Vagina (tissue), 2 donors: ENCODE results near the gene ACTN4. TPM values are rescaled to one million over a fixed set of nuclear protein-coding genes. Genes with fewer than 3 reads are reported as not detected.

ENCODE experiments used
- DNase-seq, 2 donors: peaks; one replicate each; pipeline ENCODE4 v3.0.0-alpha.2; 2017; ENCODE audit errors: extremely low spot score in 2 of 2
- H3K27ac ChIP-seq: fragments of 200-600 bp; sonication (generic); one replicate; pipeline ENCODE4 v1.5.1; 2019
- H3K27me3 ChIP-seq: fragments of 200-600 bp; sonication (generic); one replicate; pipeline ENCODE4 v1.5.1; 2019
- H3K36me3 ChIP-seq, 2 donors: fragments of 200-600 bp; sonication (generic); one replicate each; pipeline ENCODE4 v1.5.1; 2017 to 2019
- H3K4me1 ChIP-seq: fragments of 200-600 bp; sonication (generic); one replicate; pipeline ENCODE4 v1.5.1; 2019
- H3K4me3 ChIP-seq, 2 donors: fragments of 200-600 bp; sonication (generic); 1 replicate in 1 of 2; 2 replicates in 1 of 2; pipeline ENCODE4 v1.5.1; 2016 to 2019
- H3K9me3 ChIP-seq: fragments of 200-600 bp; sonication (generic); one replicate; pipeline ENCODE4 v1.5.1; 2019
- POLR2A ChIP-seq, 2 donors: fragments of 450-650 bp; IDR thresholded peaks; one replicate each; pipeline ENCODE4 v1.6.1; 2017; ENCODE audit warnings: antibody characterized with exemption in 2 of 2, mild to moderate bottlenecking in 2 of 2, moderate library complexity in 2 of 2
- POLR2AphosphoS5 ChIP-seq, 2 donors: sonication (generic); formaldehyde crosslinking; IDR thresholded peaks; one replicate each; pipeline ENCODE4 v1.9.0; 2017; ENCODE audit warnings: antibody characterized with exemption in 2 of 2, mild to moderate bottlenecking in 2 of 2, low read depth in 1 of 2; ENCODE audit not compliant: insufficient read depth in 1 of 2
- intact Hi-C: fragments of 100-400 bp; cut with DNase I; formaldehyde crosslinking; loops from one replicate; pipeline ENCODE4 v1.15.1; 2023
- total RNA-seq: library from RNA; depleted of rRNA; stranded (reverse); fragments of >200 nt; gene quantifications from one replicate; pipeline ENCODE4 v1.2.3, GENCODE V29; 2016
- TF ChIP-seq, protein P1 (sequence below), 3 experiments: fragments of 450-650 bp in 2 of 3; fragments of 200-600 bp in 1 of 3; sonication (generic) in 1 of 3; IDR thresholded peaks; one replicate each; pipeline ENCODE4 v1.5.1; 2017 to 2019; ENCODE audit warnings: antibody characterized with exemption in 3 of 3, mild to moderate bottlenecking in 2 of 3, moderate library complexity in 2 of 3

ACTN4 gene
- total RNA-seq, 1 donor from 2014 or later, result 513 TPM

GRCh38 chr19:38676023-38676877, 28.8 kb downstream of the ACTN4 start:
- TF ChIP-seq, protein P1, sequence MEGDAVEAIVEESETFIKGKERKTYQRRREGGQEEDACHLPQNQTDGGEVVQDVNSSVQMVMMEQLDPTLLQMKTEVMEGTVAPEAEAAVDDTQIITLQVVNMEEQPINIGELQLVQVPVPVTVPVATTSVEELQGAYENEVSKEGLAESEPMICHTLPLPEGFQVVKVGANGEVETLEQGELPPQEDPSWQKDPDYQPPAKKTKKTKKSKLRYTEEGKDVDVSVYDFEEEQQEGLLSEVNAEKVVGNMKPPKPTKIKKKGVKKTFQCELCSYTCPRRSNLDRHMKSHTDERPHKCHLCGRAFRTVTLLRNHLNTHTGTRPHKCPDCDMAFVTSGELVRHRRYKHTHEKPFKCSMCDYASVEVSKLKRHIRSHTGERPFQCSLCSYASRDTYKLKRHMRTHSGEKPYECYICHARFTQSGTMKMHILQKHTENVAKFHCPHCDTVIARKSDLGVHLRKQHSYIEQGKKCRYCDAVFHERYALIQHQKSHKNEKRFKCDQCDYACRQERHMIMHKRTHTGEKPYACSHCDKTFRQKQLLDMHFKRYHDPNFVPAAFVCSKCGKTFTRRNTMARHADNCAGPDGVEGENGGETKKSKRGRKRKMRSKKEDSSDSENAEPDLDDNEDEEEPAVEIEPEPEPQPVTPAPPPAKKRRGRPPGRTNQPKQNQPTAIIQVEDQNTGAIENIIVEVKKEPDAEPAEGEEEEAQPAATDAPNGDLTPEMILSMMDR (IDR thresholded peaks at IDR 0.05), result no peak
- Histone ChIP-seq H3K27me3 (no peaks in the 10 kb centered on the region), H3K4me3 (no peak overlapping the region), H3K9me3 (no peaks in the 10 kb centered on the region), H3K27ac (peak overlapping the region; percentile 98), H3K36me3 (no peaks in the 10 kb centered on the region), H3K4me1 (peaks cover 82% of the 10 kb centered on the region)
- intact Hi-C loops, result no loop called here
- DNase-seq, result no peak

- no peak for DNase-seq
- intact Hi-C loops, result no loop called here
- H3K9me3 ChIP-seq, result no peaks in the 10 kb centered on the region
- H3K36me3 ChIP-seq, result no peaks in the 10 kb centered on the region
- no peak overlapping the region for H3K4me3 ChIP-seq
- peaks cover 82% of the 10 kb centered on the region for H3K4me1 ChIP-seq
- H3K27ac ChIP-seq, result peak overlapping the region; percentile 98
- H3K27me3 ChIP-seq, result no peaks in the 10 kb centered on the region
- TF ChIP-seq, protein P1 (IDR thresholded peaks at IDR 0.05), result no peak
- no peak for TF ChIP-seq POLR2A (IDR thresholded peaks at IDR 0.05)
- no peak for TF ChIP-seq POLR2AphosphoS5 (IDR thresholded peaks at IDR 0.05; ENCODE audit: insufficient read depth in 1 of 2, low read depth in 1 of 2)
Observed at GRCh38 chr19:38676878-38677646, 29.6 kb downstream of the ACTN4 start.

GRCh38 chr19:38678217-38678890, 30.9 kb downstream of the ACTN4 start:
- no peaks in the 10 kb centered on the region for H3K9me3 ChIP-seq
- H3K36me3 ChIP-seq, result no peaks in the 10 kb centered on the region
- H3K4me3 ChIP-seq, result no peak overlapping the region
- no peak for TF ChIP-seq POLR2AphosphoS5 (IDR thresholded peaks at IDR 0.05; ENCODE audit: insufficient read depth in 1 of 2, low read depth in 1 of 2)
- TF ChIP-seq POLR2A (IDR thresholded peaks at IDR 0.05), result no peak
- no peaks in the 10 kb centered on the region for H3K27me3 ChIP-seq
- no peak for DNase-seq
- H3K4me1 ChIP-seq, result peaks cover 92% of the 10 kb centered on the region
- intact Hi-C loops, result no loop called here
- H3K27ac ChIP-seq, result peak overlapping the region; percentile 98

DNA sequence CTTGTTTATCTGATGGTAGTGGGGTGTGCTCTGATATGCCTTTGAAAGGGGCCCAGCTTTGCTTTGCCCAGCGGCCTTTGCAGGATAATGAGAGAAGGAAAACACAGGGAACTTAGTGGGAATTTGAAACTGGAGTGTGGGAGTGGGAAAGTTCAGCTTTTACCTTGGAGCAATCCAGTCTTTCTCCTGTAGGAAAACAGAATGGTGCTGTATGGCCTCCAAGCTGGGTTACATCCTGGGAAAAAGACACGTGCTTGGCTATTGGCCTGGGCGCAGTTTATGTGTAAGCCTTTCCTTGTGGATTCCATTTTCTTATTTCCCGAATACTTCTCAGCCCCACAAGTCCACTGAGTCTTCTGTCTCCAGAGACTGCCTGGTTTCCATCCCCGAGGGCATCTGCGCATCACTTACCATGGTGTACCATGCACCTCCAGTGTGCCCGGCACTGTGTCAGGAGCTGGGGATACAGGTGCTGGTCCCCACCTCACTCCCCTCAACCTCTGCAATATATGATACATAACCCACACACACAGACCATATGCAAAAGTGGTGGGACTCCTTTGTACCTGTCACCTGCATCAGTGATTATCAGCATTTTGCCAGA, 31.5 kb downstream of the ACTN4 start:
- no peaks in the 10 kb centered on the region for H3K36me3 ChIP-seq
- intact Hi-C loops, result no loop called here
- no peaks in the 10 kb centered on the region for H3K27me3 ChIP-seq
- DNase-seq, result no peak
- TF ChIP-seq, protein P1 (IDR thresholded peaks at IDR 0.05), result no peak
- no peak for TF ChIP-seq POLR2AphosphoS5 (IDR thresholded peaks at IDR 0.05; ENCODE audit: insufficient read depth in 1 of 2, low read depth in 1 of 2)
- TF ChIP-seq POLR2A (IDR thresholded peaks at IDR 0.05), result no peak
- peaks cover 95% of the 10 kb centered on the region for H3K4me1 ChIP-seq
- no peaks in the 10 kb centered on the region for H3K9me3 ChIP-seq
- H3K4me3 ChIP-seq, result no peak overlapping the region
- peak overlapping the region; percentile 98 for H3K27ac ChIP-seq

GRCh38 chr19:38679839-38680238, 32.4 kb downstream of the ACTN4 start:
- intact Hi-C loops, result no loop called here
- no peak for DNase-seq
- peaks cover 96% of the 10 kb centered on the region for H3K4me1 ChIP-seq
- no peaks in the 10 kb centered on the region for H3K27me3 ChIP-seq
- H3K9me3 ChIP-seq, result no peaks in the 10 kb centered on the region
- H3K36me3 ChIP-seq, result no peaks in the 10 kb centered on the region
- H3K4me3 ChIP-seq, result no peak overlapping the region
- no peak for TF ChIP-seq POLR2AphosphoS5 (IDR thresholded peaks at IDR 0.05; ENCODE audit: insufficient read depth in 1 of 2, low read depth in 1 of 2)
- no peak for TF ChIP-seq POLR2A (IDR thresholded peaks at IDR 0.05)
- peak overlapping the region; percentile 98 for H3K27ac ChIP-seq
